Naive thymus-derived CD4-positive, alpha-beta T cell (primary cell): Measurements from ENCODE around the gene PRKCA. TPM values are rescaled to one million over a fixed set of nuclear protein-coding genes. Genes with fewer than 3 reads are reported as not detected.
"Not testable (repeated sequence)": the region's sequence is repeated elsewhere in the genome, so short reads cannot be mapped to it uniquely, and the experiment has no call there.

Source experiments
- ATAC-seq: fragments of 150-1000 bp; cut with Tn5 transposase; 2 replicates; pipeline ENCODE4 v1.10.0; 2021; ENCODE audit warnings: mild to moderate bottlenecking, moderate library complexity
- CTCF ChIA-PET: fragments of 350-600 bp; sonication (Branson Sonifier 250); formaldehyde crosslinking; loops from one replicate; lab custom pipeline; 2021; ENCODE audit warnings: antibody characterized with exemption; lab: Charles Lee
- POLR2A ChIA-PET: fragments of 350-600 bp; sonication (Branson Sonifier 250); formaldehyde crosslinking; loops from one replicate; lab custom pipeline; 2021; ENCODE audit warnings: antibody characterized with exemption, inconsistent platforms; lab: Charles Lee
- DNase-seq, 9 donors: peaks; one replicate each; pipeline versions ENCODE4 v3.0.0 to v3.0.0-alpha.2; 2020 to 2022; ENCODE audit warnings: mixed read lengths in 1 of 9
- H3K27ac ChIP-seq: one replicate; pipeline ENCODE4 v1.7.0; 2013; ENCODE audit warnings: mild to moderate bottlenecking, low read depth, low read length, moderate library complexity
- H3K27me3 ChIP-seq, 2 donors: one replicate each; pipeline ENCODE4 v1.7.0; 2013; ENCODE audit warnings: low read length in 2 of 2, mild to moderate bottlenecking in 2 of 2, moderate library complexity in 2 of 2; ENCODE audit not compliant: control insufficient read depth in 2 of 2, insufficient read depth in 2 of 2
- H3K36me3 ChIP-seq, 3 experiments: 1 replicate in 2 of 3; 2 replicates in 1 of 3; pipeline ENCODE4 v1.7.0; 2013; ENCODE audit warnings: low read length in 3 of 3, mild to moderate bottlenecking in 3 of 3, moderate library complexity in 1 of 3; ENCODE audit not compliant: insufficient read depth in 3 of 3, control insufficient read depth in 2 of 3
- H3K4me1 ChIP-seq, 2 donors: one replicate each; pipeline ENCODE4 v1.7.0; 2013; ENCODE audit warnings: low read length in 2 of 2, mild to moderate bottlenecking in 2 of 2, moderate library complexity in 1 of 2; ENCODE audit not compliant: control insufficient read depth in 2 of 2, insufficient read depth in 2 of 2
- H3K4me3 ChIP-seq: 2 replicates; pipeline ENCODE4 v1.7.0; 2013; ENCODE audit warnings: mild to moderate bottlenecking, low read length
- H3K9me3 ChIP-seq, 3 experiments: 1 replicate in 2 of 3; 2 replicates in 1 of 3; pipeline ENCODE4 v1.7.0; 2013; ENCODE audit warnings: low read length in 3 of 3; ENCODE audit not compliant: control insufficient read depth in 2 of 3
- H3K27ac Mint-ChIP-seq, 9 donors: one replicate each; pipeline ENCODE4 v1.8.0; 2020 to 2022; ENCODE audit warnings: mixed read lengths in 9 of 9, mild to moderate bottlenecking in 8 of 9, moderate library complexity in 5 of 9, inconsistent platforms in 2 of 9
- H3K27me3 Mint-ChIP-seq, 5 donors: one replicate each; pipeline ENCODE4 v1.8.0; 2021 to 2022; ENCODE audit warnings: mixed read lengths in 5 of 5, mild to moderate bottlenecking in 1 of 5
- H3K36me3 Mint-ChIP-seq, 5 donors: one replicate each; pipeline ENCODE4 v1.8.0; 2020 to 2022; ENCODE audit warnings: mixed read lengths in 5 of 5, mild to moderate bottlenecking in 3 of 5, inconsistent platforms in 1 of 5
- H3K4me1 Mint-ChIP-seq, 7 donors: one replicate each; pipeline ENCODE4 v1.8.0; 2020 to 2022; ENCODE audit warnings: mixed read lengths in 7 of 7, mild to moderate bottlenecking in 3 of 7, inconsistent platforms in 1 of 7
- H3K4me3 Mint-ChIP-seq, 10 donors: one replicate each; pipeline ENCODE4 v1.8.0; 2020 to 2022; ENCODE audit warnings: mild to moderate bottlenecking in 10 of 10, mixed read lengths in 10 of 10, moderate library complexity in 6 of 10, inconsistent platforms in 2 of 10
- H3K9me3 Mint-ChIP-seq, 11 donors: one replicate each; pipeline ENCODE4 v1.8.0; 2020 to 2022; ENCODE audit warnings: mixed read lengths in 11 of 11, mild to moderate bottlenecking in 4 of 11, inconsistent platforms in 1 of 11, moderate library complexity in 1 of 11
- intact Hi-C, 2 donors: fragments of 100-400 bp; cut with micrococcal nuclease; formaldehyde crosslinking; loops; one replicate each; pipeline ENCODE4 v1.15.1; 2023
- polyA plus RNA-seq, 2 donors: library from polyadenylated mRNA; unstranded; fragments of 300-500 nt; fragmentation: Illumina TruSeq; gene quantifications; one replicate each; pipeline ENCODE4 v1.2.3, GENCODE V29; 2021
- total RNA-seq, 6 experiments: library from RNA in 5 of 6; stranded (reverse) in 5 of 6; gene quantifications; 1 replicate in 5 of 6; 2 replicates in 1 of 6; pipeline ENCODE4 v1.2.3 and lab custom pipeline; 2021 to 2026

Gene PRKCA
- total and polyA plus RNA-seq, 7 experiments from 2014 or later, result 4.1 to 186 (median 122) TPM

DNA sequence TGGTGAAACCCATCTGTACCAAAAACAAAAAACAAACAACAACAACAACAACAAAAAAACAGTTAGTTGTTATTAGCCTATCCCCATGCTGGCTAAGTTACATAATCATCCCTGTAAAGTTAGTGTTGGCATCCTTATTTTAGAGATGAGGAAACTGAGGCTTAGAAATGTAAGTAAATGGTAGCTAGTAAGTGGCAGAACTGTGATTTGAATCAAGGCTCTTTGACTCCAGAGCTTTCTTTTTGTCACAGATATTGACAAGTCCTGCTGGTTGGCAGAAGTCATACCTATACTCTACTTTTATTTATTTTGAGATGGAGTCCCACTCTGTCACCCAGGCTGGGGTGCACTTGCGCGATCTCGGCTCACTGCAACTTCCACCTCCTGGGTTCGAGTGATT is 42.1 kb downstream of the PRKCA start:
- H3K36me3 ChIP-seq, result no peaks in the 10 kb centered on the region
- H3K4me1 ChIP-seq, result peaks cover 6 to 61% of the 10 kb centered on the region in 2 donors
- H3K27me3 ChIP-seq, result no peaks in the 10 kb centered on the region
- Mint-ChIP-seq H3K27ac (no peak overlapping the region), H3K36me3 (peaks cover 0 to 17% (median 8%) of the 10 kb centered on the region in 5 donors), H3K9me3 (peaks cover 0 to 6% (median 0%) of the 10 kb centered on the region in 11 donors), H3K27me3 (no peaks in the 10 kb centered on the region), H3K4me3 (no peak overlapping the region), H3K4me1 (peaks cover 21 to 82% (median 78%) of the 10 kb centered on the region in 7 donors)
- no peak for DNase-seq
- ChIA-PET POLR2A (interaction anchor here (1.2 to 3.3 kb wide), 2 partner anchors 14 to 27 kb away, joined by 4 to 9 read pairs; no protein-coding TSS in a partner anchor), CTCF (interaction anchor here (0.6 kb wide), 1 partner anchor 222 kb away, joined by 5 read pairs; no protein-coding TSS in a partner anchor)
- no peak overlapping the region for H3K27ac ChIP-seq
- intact Hi-C loops, result loop anchor here in 1 of 2 donors (2.0 kb wide), 1 partner anchor 14 kb away; no protein-coding TSS in a partner anchor
- H3K9me3 ChIP-seq, result no peaks in the 10 kb centered on the region
- ATAC-seq, result no peak
- no peak overlapping the region for H3K4me3 ChIP-seq

DNA sequence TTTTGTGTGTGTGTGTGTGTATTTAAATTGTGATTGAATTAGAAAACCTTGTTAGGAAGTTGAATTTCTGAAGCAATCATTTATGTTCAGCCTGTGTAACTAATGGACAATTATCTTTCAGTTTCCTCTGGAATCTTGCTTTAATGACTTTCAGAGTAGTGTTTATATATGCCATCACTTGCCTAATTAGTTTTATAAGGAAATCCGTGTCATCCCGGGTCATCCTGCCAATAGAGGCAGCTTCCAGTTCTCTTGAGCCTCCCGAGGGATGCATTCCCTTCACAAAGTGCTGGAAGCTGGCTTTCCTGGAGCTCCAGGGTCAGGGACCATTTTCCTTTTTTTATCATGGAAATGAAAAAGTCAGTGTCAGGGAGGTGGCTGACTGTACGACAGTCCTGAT is 42.9 kb downstream of the PRKCA start:
- H3K4me1 Mint-ChIP-seq, result peaks cover 15 to 82% (median 78%) of the 10 kb centered on the region in 7 donors
- H3K9me3 Mint-ChIP-seq, result peaks cover 0 to 6% (median 0%) of the 10 kb centered on the region in 11 donors
- H3K36me3 Mint-ChIP-seq, result peaks cover 0 to 21% (median 8%) of the 10 kb centered on the region in 5 donors
- CTCF ChIA-PET, result interaction anchor here (0.6 kb wide), 1 partner anchor 44 kb away, joined by 3 read pairs; no protein-coding TSS in a partner anchor
- H3K4me3 Mint-ChIP-seq, result peak overlapping the region in 1 of 10 donors; percentile 29
- POLR2A ChIA-PET, result interaction anchor here (1.1 to 3.3 kb wide), 2 partner anchors 14 to 41 kb away, joined by 3 to 9 read pairs; no protein-coding TSS in a partner anchor
- H3K36me3 ChIP-seq, result no peaks in the 10 kb centered on the region
- H3K27me3 Mint-ChIP-seq, result no peaks in the 10 kb centered on the region
- no peak for ATAC-seq
- intact Hi-C loops, result loop anchor here in 1 of 2 donors (2.0 kb wide), 1 partner anchor 14 kb away; no protein-coding TSS in a partner anchor
- H3K4me1 ChIP-seq, result peaks cover 3 to 55% of the 10 kb centered on the region in 2 donors
- H3K4me3 ChIP-seq, result no peak overlapping the region
- no peak for DNase-seq
- H3K9me3 ChIP-seq, result no peaks in the 10 kb centered on the region
- H3K27ac ChIP-seq, result no peak overlapping the region
- H3K27ac Mint-ChIP-seq, result peak overlapping the region in 1 of 9 donors; percentile 5
- no peaks in the 10 kb centered on the region for H3K27me3 ChIP-seq

DNA sequence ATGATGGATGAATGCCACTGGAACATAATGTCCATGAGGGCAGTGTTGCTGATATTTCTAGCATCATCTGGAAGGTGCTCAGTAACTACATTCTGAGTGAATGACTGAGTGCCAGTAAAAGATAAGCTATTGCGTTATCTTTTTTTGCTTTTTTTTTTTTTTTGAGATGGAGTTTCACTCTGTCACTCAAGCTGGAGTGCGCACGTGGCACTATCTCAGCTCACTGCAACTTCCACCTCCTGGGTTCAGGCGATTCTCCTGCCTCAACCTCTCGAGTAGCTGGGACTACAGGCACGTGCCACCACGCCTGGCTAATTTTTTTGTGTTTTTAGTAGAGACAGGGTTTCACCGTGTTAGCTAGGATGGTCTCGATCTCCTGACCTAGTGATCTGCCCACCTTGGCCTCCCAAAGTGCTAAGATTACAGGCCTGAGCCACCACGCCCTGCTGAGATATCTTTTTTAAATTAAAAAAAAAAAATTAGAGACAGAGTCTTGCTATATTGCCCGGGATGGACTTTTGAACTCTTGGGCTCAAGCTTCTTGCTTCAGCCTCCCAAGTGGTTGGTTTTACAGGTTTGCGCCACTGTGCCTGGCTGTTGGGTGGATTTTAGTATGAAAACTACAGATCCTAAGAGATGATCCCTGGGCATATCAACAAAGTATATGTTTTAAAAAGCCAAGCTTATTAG is 43.7 kb downstream of the PRKCA start:
- intact Hi-C loops, result loop anchor here in 1 of 2 donors (2.0 kb wide), 1 partner anchor 15 kb away; no protein-coding TSS in a partner anchor
- H3K36me3 ChIP-seq, H3K9me3 ChIP-seq, H3K4me3 ChIP-seq, H3K27ac ChIP-seq, H3K4me3 Mint-ChIP-seq, H3K9me3 Mint-ChIP-seq, H3K27me3 Mint-ChIP-seq, ATAC-seq, DNase-seq, H3K27me3 ChIP-seq: not testable (repeated sequence)
- Mint-ChIP-seq H3K36me3 (peaks cover 0 to 24% (median 8%) of the 10 kb centered on the region in 5 donors), H3K4me1 (peaks cover 19 to 82% (median 79%) of the 10 kb centered on the region in 7 donors), H3K27ac (peak overlapping the region in 1 of 9 donors; percentile 5)
- POLR2A ChIA-PET, result interaction anchor here (0.6 to 1.1 kb wide), 4 partner anchors 15 to 56 kb away, joined by 3 to 5 read pairs (median 3); no protein-coding TSS in a partner anchor
- H3K4me1 ChIP-seq, result peaks cover 0 to 55% of the 10 kb centered on the region in 2 donors
- CTCF ChIA-PET, result interaction anchor here (0.6 kb wide), 1 partner anchor 45 kb away, joined by 3 read pairs; no protein-coding TSS in a partner anchor

DNA sequence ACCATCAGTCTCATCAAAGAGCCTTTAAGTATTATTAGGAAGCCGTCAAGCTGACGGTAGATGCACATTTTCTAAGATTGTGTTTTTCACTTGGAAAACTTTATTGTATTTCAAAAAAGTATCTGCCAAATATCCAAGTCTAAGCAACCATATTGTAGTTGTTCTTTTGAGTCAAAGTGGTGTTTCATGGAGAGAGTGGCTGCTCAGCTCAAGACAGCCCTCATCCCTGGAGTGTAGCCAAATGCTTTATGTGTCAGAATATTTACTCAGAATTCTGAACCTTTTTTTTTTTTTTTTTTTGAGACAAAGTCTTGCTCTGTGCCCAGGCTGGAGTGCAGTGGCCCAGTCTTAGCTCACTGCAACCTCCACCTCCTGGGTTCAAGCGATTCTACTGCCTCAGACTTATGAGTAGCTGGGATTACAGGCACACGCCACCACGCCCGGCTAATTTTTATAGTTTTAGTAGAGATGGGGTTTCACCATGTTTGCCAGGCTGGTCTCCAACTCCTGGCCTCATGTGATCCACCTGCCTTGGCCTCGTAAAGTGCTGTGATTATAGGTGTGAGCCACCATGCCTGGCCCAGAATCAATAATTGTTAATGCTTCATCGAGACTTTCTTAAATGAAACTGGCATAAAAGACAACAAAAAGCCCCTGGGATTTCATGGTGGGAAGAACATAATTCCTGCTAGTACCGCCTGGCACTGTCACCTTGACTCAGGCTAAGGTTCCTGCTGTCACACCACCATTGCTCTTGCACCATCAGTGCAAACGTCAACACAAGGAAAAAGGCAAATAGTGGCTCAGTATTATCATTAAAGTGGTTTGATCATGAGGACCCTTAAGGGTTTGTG is 45.5 kb downstream of the PRKCA start:
- Mint-ChIP-seq H3K4me3 (peak overlapping the region in 4 of 10 donors; percentile 35 to 54 (median 48)), H3K4me1 (peaks cover 27 to 82% (median 79%) of the 10 kb centered on the region in 7 donors), H3K27me3 (no peaks in the 10 kb centered on the region), H3K9me3 (peaks cover 0 to 6% (median 0%) of the 10 kb centered on the region in 11 donors), H3K27ac (peak overlapping the region in 1 of 9 donors; percentile 51), H3K36me3 (peaks cover 0 to 21% (median 9%) of the 10 kb centered on the region in 5 donors)
- intact Hi-C loops, result no loop called here
- Histone ChIP-seq H3K27me3 (no peaks in the 10 kb centered on the region), H3K36me3 (no peaks in the 10 kb centered on the region), H3K9me3 (no peaks in the 10 kb centered on the region), H3K4me3 (no peak overlapping the region), H3K4me1 (peaks cover 0 to 54% of the 10 kb centered on the region in 2 donors), H3K27ac (no peak overlapping the region)
- DNase-seq, result no peak
- CTCF ChIA-PET, result no interaction called here
- POLR2A ChIA-PET, result interaction anchor here (0.5 to 0.6 kb wide), 2 partner anchors 24 to 66 kb away, joined by 3 read pairs; no protein-coding TSS in a partner anchor
- ATAC-seq, result no peak

DNA sequence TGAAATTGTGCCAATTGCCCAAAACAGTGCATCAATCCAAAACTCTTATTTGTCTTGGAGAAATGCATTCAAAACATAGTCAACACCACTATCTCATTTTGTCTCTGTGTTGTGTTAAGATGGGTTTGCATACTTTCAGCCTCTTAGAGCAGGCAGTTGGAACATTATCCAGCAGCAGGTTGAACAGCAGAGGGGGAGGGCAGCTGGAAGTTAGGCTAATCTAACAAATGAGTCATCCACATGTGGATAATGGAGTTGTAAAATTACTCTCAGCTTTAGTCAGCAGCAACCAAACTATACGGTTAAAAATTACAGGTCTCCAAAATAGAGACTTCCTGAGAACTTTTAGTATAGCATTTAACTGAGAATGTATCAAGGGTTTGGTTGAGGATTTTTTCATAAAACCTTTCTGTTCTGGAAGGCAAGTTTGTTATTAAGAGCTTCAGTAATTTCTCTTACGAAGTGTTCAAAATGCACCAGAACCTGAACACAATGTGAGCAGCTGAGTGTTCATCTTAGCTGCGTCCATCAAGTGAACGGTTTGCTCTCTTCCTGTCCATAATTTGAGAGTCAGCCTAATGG is 46.3 kb downstream of the PRKCA start:
- POLR2A ChIA-PET, result no interaction called here

More for the DNA sequence above, 46.3 kb downstream of the PRKCA start:
- H3K36me3 Mint-ChIP-seq, result peaks cover 0 to 17% (median 4%) of the 10 kb centered on the region in 5 donors
- Histone ChIP-seq H3K4me3 (no peak overlapping the region), H3K4me1 (peaks cover 0 to 48% of the 10 kb centered on the region in 2 donors), H3K27ac (no peak overlapping the region), H3K9me3 (no peaks in the 10 kb centered on the region), H3K27me3 (no peaks in the 10 kb centered on the region), H3K36me3 (no peaks in the 10 kb centered on the region)
- peak overlapping the region in 6 of 10 donors; percentile 6 to 54 (median 28) for H3K4me3 Mint-ChIP-seq
- ATAC-seq, result no peak
- CTCF ChIA-PET, result no interaction called here
- DNase-seq, result no peak
- peak overlapping the region in 3 of 9 donors; percentile 13 to 62 (median 36) for H3K27ac Mint-ChIP-seq
- peaks cover 0 to 1% (median 0%) of the 10 kb centered on the region in 11 donors for H3K9me3 Mint-ChIP-seq
- intact Hi-C loops, result no loop called here
- H3K27me3 Mint-ChIP-seq, result no peaks in the 10 kb centered on the region
- H3K4me1 Mint-ChIP-seq, result peaks cover 26 to 82% (median 78%) of the 10 kb centered on the region in 7 donors
